RWPE2 (cell line): Measurements from ENCODE around the gene CDKN2AIP.

Experiments used
- ATAC-seq: fragments of 200-7000 bp; cut with Tn5 transposase; 3 replicates; pipeline ENCODE4 v1.9.1; 2021; ENCODE audit warnings: low read depth
- DNase-seq: peaks from one replicate; pipeline ENCODE4 v3.0.0-alpha.2; 2020; ENCODE audit warnings: low spot score
- H3K27ac ChIP-seq: fragments of 450-650 bp; 2 replicates; pipeline ENCODE4 v1.5.1; 2017; ENCODE audit warnings: mild to moderate bottlenecking; ENCODE audit not compliant: poor library complexity, severe bottlenecking
- H3K27me3 ChIP-seq: fragments of 250-450 bp; sonication (Bioruptor Pico); 2 replicates; pipeline ENCODE4 v1.5.1; 2021; ENCODE audit warnings: mild to moderate bottlenecking, moderate library complexity; ENCODE audit not compliant: insufficient read depth, poor library complexity, severe bottlenecking
- H3K36me3 ChIP-seq: fragments of 250-450 bp; sonication (Bioruptor Pico); 2 replicates; pipeline ENCODE4 v1.5.1; 2020; ENCODE audit warnings: low read depth, mild to moderate bottlenecking, moderate library complexity
- H3K4me1 ChIP-seq: fragments of 250-450 bp; sonication (Bioruptor Pico); 2 replicates; pipeline ENCODE4 v1.5.1; 2021; ENCODE audit warnings: mild to moderate bottlenecking, moderate library complexity; ENCODE audit not compliant: insufficient read depth, poor library complexity, severe bottlenecking
- H3K4me3 ChIP-seq: fragments of 250-450 bp; sonication (Bioruptor Pico); 2 replicates; pipeline ENCODE4 v1.5.1; 2021; ENCODE audit warnings: mild to moderate bottlenecking, moderate library complexity; ENCODE audit not compliant: severe bottlenecking
- H3K9me3 ChIP-seq: fragments of 250-450 bp; sonication (Bioruptor Pico); 2 replicates; pipeline ENCODE4 v1.5.1; 2021; ENCODE audit warnings: mild to moderate bottlenecking, moderate library complexity; ENCODE audit not compliant: severe bottlenecking
- TF ChIP-seq, protein P1 (sequence below): fragments of 450-650 bp; IDR thresholded peaks from one replicate; pipeline ENCODE4 v1.5.1; 2017; ENCODE audit warnings: mild to moderate bottlenecking, moderate library complexity; ENCODE audit not compliant: poor library complexity, severe bottlenecking

Gene CDKN2AIP

DNA sequence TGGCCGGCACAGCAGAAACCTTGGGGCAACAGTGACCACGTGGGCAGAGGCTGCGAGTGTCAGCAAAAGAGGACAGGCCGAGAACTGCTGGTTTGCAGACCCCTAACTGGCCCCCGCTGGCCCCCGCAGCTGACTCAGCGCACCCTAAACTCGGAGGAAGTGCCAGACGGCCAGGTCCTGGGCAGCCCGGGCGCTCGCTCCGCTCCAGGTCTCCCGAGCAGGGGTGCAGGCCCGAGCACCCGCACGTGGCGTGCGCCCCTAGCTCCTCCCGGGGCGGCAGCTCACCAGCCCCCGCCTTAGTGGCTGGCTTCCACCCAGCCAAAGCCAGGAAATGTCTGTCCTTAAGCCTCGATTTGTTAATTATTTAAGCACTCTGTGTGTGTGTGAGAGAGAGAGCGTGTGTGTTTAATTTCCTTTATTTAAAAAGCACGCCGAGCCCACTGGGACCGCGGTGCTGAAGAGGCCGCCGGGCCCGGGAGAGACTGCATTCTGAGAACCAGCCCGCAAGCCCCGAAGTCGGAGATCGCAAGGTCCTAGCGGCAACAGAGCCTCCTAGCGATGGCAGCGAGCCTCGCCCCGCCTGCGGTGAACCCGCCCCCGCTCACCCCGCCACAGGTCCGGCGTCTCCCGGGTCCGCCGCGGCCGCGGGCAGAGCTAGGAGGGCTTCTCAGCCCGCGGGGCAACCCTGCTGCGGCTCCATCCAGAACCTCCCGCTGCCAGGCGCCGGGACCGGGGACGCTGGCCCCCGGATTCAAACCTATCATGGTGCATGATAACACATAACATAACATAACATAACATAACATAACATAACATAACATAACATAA is 45.9 kb upstream of the CDKN2AIP start:
- ATAC-seq (peak; percentile 90), DNase-seq (no peak)
- Histone ChIP-seq H3K27ac (no peak overlapping the region), H3K4me1 (no peaks in the 10 kb centered on the region), H3K4me3 (peak overlapping the region; percentile 28), H3K36me3 (no peaks in the 10 kb centered on the region), H3K27me3 (no peaks in the 10 kb centered on the region), H3K9me3 (no peaks in the 10 kb centered on the region)
- TF ChIP-seq, protein P1, sequence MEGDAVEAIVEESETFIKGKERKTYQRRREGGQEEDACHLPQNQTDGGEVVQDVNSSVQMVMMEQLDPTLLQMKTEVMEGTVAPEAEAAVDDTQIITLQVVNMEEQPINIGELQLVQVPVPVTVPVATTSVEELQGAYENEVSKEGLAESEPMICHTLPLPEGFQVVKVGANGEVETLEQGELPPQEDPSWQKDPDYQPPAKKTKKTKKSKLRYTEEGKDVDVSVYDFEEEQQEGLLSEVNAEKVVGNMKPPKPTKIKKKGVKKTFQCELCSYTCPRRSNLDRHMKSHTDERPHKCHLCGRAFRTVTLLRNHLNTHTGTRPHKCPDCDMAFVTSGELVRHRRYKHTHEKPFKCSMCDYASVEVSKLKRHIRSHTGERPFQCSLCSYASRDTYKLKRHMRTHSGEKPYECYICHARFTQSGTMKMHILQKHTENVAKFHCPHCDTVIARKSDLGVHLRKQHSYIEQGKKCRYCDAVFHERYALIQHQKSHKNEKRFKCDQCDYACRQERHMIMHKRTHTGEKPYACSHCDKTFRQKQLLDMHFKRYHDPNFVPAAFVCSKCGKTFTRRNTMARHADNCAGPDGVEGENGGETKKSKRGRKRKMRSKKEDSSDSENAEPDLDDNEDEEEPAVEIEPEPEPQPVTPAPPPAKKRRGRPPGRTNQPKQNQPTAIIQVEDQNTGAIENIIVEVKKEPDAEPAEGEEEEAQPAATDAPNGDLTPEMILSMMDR, result peak; percentile 80

DNA sequence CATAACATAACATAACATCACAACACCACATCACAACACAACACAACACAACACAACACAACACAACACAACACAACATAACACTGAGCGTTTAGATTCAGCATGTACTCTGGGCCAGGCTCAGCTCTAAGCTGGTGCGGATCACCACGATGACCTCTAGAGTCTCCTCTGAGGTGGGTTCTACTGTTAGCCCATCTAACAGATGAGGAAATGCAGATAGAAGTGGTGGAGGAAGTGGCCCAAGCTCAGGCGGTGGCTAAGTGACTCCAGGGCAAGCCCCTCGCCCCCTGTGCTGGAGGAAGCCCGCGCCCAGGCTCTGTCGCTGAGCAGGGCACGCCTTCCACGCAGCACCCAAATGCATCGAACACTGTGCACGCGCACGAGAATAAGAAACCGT is 45.3 kb upstream of the CDKN2AIP start:
- ATAC-seq, result no peak
- H3K36me3 ChIP-seq, result no peaks in the 10 kb centered on the region
- H3K4me1 ChIP-seq, result no peaks in the 10 kb centered on the region
- H3K27me3 ChIP-seq, result no peaks in the 10 kb centered on the region
- TF ChIP-seq, protein P1, result no peak
- no peak overlapping the region for H3K4me3 ChIP-seq
- H3K9me3 ChIP-seq, result no peaks in the 10 kb centered on the region
- no peak for DNase-seq
- H3K27ac ChIP-seq, result no peak overlapping the region

DNA sequence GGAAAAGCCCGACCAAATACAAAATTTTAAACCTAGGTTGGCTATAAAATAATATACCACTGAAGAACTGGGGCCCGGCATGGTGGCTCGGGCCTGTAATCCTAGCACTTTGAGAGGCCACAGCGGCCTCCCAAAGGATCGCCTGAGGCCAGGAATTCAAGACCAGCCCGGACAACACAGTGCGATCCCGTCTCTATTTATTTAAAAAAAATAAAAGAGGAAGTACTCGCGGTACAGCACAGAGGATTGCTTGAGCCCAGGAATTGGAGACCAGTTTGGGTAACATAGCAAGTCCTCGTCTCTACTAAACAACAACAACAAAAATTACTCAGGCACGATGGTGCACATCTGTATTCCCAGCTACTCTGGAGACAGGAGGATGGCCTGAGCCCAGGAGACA is 44.8 kb upstream of the CDKN2AIP start:
- no peaks in the 10 kb centered on the region for H3K4me1 ChIP-seq
- H3K27ac ChIP-seq, result no peak overlapping the region
- TF ChIP-seq, protein P1, result no peak
- no peak overlapping the region for H3K4me3 ChIP-seq
- H3K36me3 ChIP-seq, result no peaks in the 10 kb centered on the region
- no peak for DNase-seq
- no peaks in the 10 kb centered on the region for H3K9me3 ChIP-seq
- ATAC-seq, result no peak
- H3K27me3 ChIP-seq, result no peaks in the 10 kb centered on the region

DNA sequence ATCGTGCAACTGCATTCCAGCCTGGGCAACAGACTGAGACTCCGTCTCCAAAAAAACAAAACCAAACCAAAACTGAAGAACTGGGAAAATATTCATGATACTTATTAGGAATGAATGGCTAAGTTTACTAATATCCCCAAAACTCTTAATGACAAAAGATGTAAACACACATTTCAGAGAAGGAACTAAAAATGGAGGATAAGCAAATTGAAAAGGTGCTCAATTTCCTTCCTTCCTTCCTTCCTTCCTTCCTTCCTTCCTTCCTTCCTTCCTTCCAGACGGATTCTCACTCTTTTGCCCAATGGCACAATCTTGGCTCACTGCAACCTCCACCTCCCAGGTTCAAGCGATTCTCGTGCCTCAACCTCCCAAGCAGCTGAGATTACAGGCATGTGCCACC is 44.4 kb upstream of the CDKN2AIP start:
- no peak overlapping the region for H3K4me3 ChIP-seq
- no peak for DNase-seq
- no peaks in the 10 kb centered on the region for H3K4me1 ChIP-seq
- no peak for ATAC-seq
- no peak overlapping the region for H3K27ac ChIP-seq
- H3K27me3 ChIP-seq, result no peaks in the 10 kb centered on the region
- H3K36me3 ChIP-seq, result no peaks in the 10 kb centered on the region
- no peaks in the 10 kb centered on the region for H3K9me3 ChIP-seq
- TF ChIP-seq, protein P1, result no peak

DNA sequence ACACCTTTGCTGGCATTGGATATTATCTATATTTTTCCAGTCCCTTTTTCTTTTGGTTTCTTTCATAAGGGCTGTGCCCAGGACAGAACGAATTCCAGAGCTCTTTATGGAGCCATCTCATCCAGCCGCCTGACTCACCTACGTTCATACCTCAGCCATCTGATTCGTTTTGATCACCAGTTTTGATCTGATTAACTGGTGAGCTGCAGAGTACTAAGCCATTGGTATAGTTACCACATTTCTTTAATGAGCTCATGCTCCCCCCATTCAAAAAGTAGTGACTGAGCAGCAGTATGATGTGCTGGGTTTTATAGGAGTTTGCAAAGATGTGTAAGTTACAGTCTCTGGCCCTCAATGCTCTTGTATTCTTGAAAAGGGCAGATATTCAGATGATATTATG is 43.0 kb upstream of the CDKN2AIP start:
- Histone ChIP-seq H3K9me3 (no peaks in the 10 kb centered on the region), H3K4me1 (no peaks in the 10 kb centered on the region), H3K36me3 (no peaks in the 10 kb centered on the region), H3K27ac (no peak overlapping the region), H3K4me3 (no peak overlapping the region), H3K27me3 (no peaks in the 10 kb centered on the region)
- no peak for ATAC-seq
- TF ChIP-seq, protein P1, result no peak
- no peak for DNase-seq
